KMS-11 (cell line): Measurements from ENCODE around the gene ATP10D.
"Not testable (repeated sequence)": the region's sequence is repeated elsewhere in the genome, so short reads cannot be mapped to it uniquely, and the experiment has no call there.

Source experiments
- H2AFZ ChIP-seq: fragments of 200-600 bp; sonication (generic); 2 replicates; pipeline ENCODE4 v1.6.1; 2016; ENCODE audit warnings: antibody characterized with exemption, mixed run types, low read depth
- H3K27ac ChIP-seq: fragments of 200-600 bp; sonication (generic); 2 replicates; pipeline ENCODE4 v1.6.1; 2016; ENCODE audit warnings: mild to moderate bottlenecking, mixed run types
- H3K27me3 ChIP-seq: fragments of 200-600 bp; sonication (generic); 2 replicates; pipeline ENCODE4 v1.6.1; 2017; ENCODE audit warnings: mild to moderate bottlenecking, low read depth, mixed run types, moderate library complexity; ENCODE audit not compliant: insufficient read depth
- H3K36me3 ChIP-seq: fragments of 200-600 bp; sonication (generic); 2 replicates; pipeline ENCODE4 v1.6.1; 2017; ENCODE audit warnings: mild to moderate bottlenecking, mixed run types; ENCODE audit not compliant: insufficient read depth
- H3K4me1 ChIP-seq: fragments of 200-600 bp; sonication (generic); 2 replicates; pipeline ENCODE4 v1.6.1; 2016; ENCODE audit warnings: mild to moderate bottlenecking, low read depth, mixed run types; ENCODE audit not compliant: poor library complexity, severe bottlenecking
- H3K4me2 ChIP-seq: fragments of 200-600 bp; sonication (generic); 2 replicates; pipeline ENCODE4 v1.7.0; 2016; ENCODE audit warnings: mild to moderate bottlenecking, mixed run types
- H3K4me3 ChIP-seq: fragments of 200-600 bp; sonication (generic); IDR thresholded peaks from 2 replicates; pipeline ENCODE4 v1.6.1; 2017; ENCODE audit warnings: low read depth, low read length, mixed read lengths; ENCODE audit not compliant: insufficient read depth
- H3K79me2 ChIP-seq: fragments of 200-600 bp; sonication (generic); 2 replicates; pipeline ENCODE4 v1.6.1; 2016; ENCODE audit warnings: low read depth, mixed run types; ENCODE audit not compliant: insufficient read depth
- H3K9ac ChIP-seq: fragments of 200-600 bp; sonication (generic); 2 replicates; pipeline ENCODE4 v1.6.1; 2016; ENCODE audit warnings: mild to moderate bottlenecking, mixed run types
- H4K20me1 ChIP-seq: fragments of 200-600 bp; sonication (generic); 2 replicates; pipeline ENCODE4 v1.6.1; 2016; ENCODE audit warnings: mild to moderate bottlenecking, mixed run types; ENCODE audit not compliant: insufficient read depth
- TF ChIP-seq, protein P1 (sequence below): fragments of 200-600 bp; sonication (generic); conservative IDR thresholded peaks from 2 replicates; pipeline ENCODE4 v1.6.1; 2017; ENCODE audit warnings: low read depth, mild to moderate bottlenecking, antibody characterized with exemption, low read length, moderate library complexity, mixed read lengths

The ATP10D gene

DNA sequence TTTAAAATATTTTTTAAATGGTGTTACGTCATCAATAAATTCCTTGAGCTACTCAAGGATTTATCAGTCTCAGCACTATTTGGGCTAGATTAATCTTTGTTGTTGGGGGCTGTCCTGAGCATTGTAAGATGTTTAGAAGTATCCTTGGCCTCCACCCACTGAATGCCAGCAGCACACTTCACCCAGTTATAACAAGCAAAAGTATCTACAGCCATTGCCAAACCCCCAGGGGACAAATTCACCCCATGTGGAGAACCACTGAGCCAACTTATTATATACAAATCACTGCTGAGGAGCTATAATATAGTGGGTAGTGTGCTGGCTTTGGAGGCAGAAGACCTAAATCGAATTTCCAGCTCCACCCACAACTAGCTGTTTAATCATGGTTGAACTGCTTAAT lies 58.3 kb downstream of the ATP10D start:
- Histone ChIP-seq H3K27ac (no peak overlapping the region), H4K20me1 (no peaks in the 10 kb centered on the region), H3K27me3 (no peaks in the 10 kb centered on the region), H2AFZ (no peak overlapping the region), H3K4me2 (no peak overlapping the region), H3K36me3 (no peaks in the 10 kb centered on the region), H3K4me1 (no peaks in the 10 kb centered on the region), H3K4me3 (no peak overlapping the region), H3K9ac (no peak overlapping the region), H3K79me2 (no peaks in the 10 kb centered on the region)
- TF ChIP-seq, protein P1, sequence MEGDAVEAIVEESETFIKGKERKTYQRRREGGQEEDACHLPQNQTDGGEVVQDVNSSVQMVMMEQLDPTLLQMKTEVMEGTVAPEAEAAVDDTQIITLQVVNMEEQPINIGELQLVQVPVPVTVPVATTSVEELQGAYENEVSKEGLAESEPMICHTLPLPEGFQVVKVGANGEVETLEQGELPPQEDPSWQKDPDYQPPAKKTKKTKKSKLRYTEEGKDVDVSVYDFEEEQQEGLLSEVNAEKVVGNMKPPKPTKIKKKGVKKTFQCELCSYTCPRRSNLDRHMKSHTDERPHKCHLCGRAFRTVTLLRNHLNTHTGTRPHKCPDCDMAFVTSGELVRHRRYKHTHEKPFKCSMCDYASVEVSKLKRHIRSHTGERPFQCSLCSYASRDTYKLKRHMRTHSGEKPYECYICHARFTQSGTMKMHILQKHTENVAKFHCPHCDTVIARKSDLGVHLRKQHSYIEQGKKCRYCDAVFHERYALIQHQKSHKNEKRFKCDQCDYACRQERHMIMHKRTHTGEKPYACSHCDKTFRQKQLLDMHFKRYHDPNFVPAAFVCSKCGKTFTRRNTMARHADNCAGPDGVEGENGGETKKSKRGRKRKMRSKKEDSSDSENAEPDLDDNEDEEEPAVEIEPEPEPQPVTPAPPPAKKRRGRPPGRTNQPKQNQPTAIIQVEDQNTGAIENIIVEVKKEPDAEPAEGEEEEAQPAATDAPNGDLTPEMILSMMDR, result no peak

- H3K4me3 ChIP-seq, H4K20me1 ChIP-seq, H3K4me1 ChIP-seq, H3K27ac ChIP-seq, H3K36me3 ChIP-seq, H3K9ac ChIP-seq, H2AFZ ChIP-seq, H3K4me2 ChIP-seq, H3K27me3 ChIP-seq, H3K79me2 ChIP-seq: not testable (repeated sequence)
Measured at GRCh38 chr4:47550357-47550756, 65.3 kb downstream of the ATP10D start.

DNA sequence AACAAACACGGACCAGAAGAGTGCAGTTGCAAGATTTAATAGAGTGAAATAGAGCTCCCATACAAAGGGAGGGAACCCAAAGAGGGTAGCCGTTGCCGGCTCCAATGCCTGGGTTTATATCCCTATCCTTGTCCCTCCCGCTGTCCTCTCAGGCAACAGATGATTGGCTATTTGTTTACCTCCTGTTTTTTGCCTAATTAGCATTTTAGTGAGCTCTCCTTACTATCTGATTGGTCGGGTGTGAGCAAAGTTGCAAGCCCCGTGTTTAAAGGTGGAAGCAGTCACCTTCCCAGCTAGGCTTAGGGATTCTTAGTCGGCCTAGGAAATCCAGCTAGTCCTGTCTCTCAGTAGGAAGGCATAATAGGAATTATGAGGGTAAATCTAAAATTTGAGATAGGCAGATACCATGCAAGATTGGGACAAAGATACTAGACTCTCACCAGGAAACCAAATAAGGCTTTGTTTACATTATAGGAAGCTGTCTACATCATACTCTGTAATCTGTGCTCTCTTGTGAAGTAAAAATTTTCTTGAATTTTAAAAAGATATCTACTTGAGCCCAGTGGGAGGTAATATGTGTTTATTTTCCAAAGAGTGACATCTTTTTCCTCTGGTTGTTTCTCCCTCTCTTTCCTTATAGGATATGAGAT lies 65.9 kb downstream of the ATP10D start:
- H3K9ac ChIP-seq, result no peak overlapping the region
- H3K4me2 ChIP-seq, result no peak overlapping the region
- H4K20me1 ChIP-seq, result no peaks in the 10 kb centered on the region
- H3K4me3 ChIP-seq, result no peak overlapping the region
- TF ChIP-seq, protein P1, result no peak
- no peak overlapping the region for H3K27ac ChIP-seq
- no peak overlapping the region for H2AFZ ChIP-seq
- no peaks in the 10 kb centered on the region for H3K36me3 ChIP-seq
- H3K4me1 ChIP-seq, result no peaks in the 10 kb centered on the region
- H3K79me2 ChIP-seq, result no peaks in the 10 kb centered on the region
- H3K27me3 ChIP-seq, result no peaks in the 10 kb centered on the region

GRCh38 chr4:47551682-47552081 lies 66.6 kb downstream of the ATP10D start:
- Histone ChIP-seq H3K36me3 (no peaks in the 10 kb centered on the region), H3K27me3 (no peaks in the 10 kb centered on the region), H3K79me2 (no peaks in the 10 kb centered on the region), H2AFZ (no peak overlapping the region), H3K27ac (no peak overlapping the region), H3K9ac (no peak overlapping the region), H3K4me1 (no peaks in the 10 kb centered on the region), H3K4me2 (no peak overlapping the region), H3K4me3 (no peak overlapping the region), H4K20me1 (no peaks in the 10 kb centered on the region)
- TF ChIP-seq, protein P1, result no peak

GRCh38 chr4:47553329-47554125 lies 68.5 kb downstream of the ATP10D start:
- H3K79me2 ChIP-seq, result no peaks in the 10 kb centered on the region
- H3K36me3 ChIP-seq, result no peaks in the 10 kb centered on the region
- H3K4me1 ChIP-seq, result no peaks in the 10 kb centered on the region
- no peaks in the 10 kb centered on the region for H3K27me3 ChIP-seq
- H3K4me2 ChIP-seq, result no peak overlapping the region
- no peak overlapping the region for H3K27ac ChIP-seq
- no peak overlapping the region for H3K9ac ChIP-seq
- TF ChIP-seq, protein P1, result no peak
- H2AFZ ChIP-seq, result no peak overlapping the region
- H4K20me1 ChIP-seq, result no peaks in the 10 kb centered on the region
- no peak overlapping the region for H3K4me3 ChIP-seq

DNA sequence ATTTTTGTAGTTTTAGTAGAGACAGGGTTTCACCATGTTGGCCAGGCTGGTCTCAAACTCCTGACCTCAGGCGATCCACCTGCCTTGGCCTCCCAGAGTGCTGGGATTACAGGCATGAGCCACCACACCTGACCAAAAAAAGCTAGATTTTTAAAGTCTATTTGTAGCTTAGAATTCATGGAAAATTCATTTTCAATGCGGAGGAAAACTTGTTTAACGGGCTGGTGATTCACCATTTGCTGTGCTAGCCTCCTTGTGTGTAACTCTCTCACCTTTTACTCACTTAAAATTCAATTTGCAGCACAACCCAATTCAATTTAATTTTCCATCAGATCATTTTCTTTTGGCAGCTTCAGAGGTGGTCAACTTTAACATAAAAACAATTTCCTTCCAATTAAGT lies 70.8 kb downstream of the ATP10D start:
- not testable (repeated sequence) for H3K27me3 ChIP-seq, H4K20me1 ChIP-seq, H3K9ac ChIP-seq, H2AFZ ChIP-seq, H3K4me1 ChIP-seq, H3K27ac ChIP-seq, H3K79me2 ChIP-seq, H3K36me3 ChIP-seq, H3K4me3 ChIP-seq, H3K4me2 ChIP-seq
